HG02840 (cell line): ENCODE results near the gene STK16.

Experiments used
- ATAC-seq: cut with Tn5 transposase; IDR thresholded peaks from one replicate; pipeline ENCODE4 v1.9.1; 2021; ENCODE audit warnings: mild to moderate bottlenecking, moderate library complexity, moderate number of reproducible peaks; ENCODE audit not compliant: unreplicated experiment, low FRiP score

Gene STK16

GRCh38 chr2:219213486-219214071, 31.7 kb upstream of the STK16 start:
- no peak for ATAC-seq

DNA sequence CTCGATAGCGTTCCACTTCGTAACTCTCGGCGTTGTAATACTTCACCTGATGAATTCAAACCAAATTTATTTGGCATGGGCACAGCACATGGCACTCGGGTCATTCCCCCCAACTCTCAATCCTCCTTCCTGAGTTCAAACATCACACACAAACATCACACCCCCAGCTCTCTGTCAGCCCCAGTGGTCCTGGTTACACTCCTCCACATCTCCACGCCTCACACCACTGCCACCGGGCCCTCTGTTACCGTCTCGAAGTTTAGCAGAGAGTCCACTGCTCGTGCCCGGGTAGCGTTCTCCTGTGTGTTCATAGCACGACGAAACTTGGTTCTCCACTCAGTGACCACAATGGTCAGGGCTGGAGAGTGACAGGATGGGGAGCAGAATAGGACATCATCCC, 31.1 kb upstream of the STK16 start:
- no peak for ATAC-seq

GRCh38 chr2:219214786-219215185, 30.5 kb upstream of the STK16 start:
- no peak for ATAC-seq

DNA sequence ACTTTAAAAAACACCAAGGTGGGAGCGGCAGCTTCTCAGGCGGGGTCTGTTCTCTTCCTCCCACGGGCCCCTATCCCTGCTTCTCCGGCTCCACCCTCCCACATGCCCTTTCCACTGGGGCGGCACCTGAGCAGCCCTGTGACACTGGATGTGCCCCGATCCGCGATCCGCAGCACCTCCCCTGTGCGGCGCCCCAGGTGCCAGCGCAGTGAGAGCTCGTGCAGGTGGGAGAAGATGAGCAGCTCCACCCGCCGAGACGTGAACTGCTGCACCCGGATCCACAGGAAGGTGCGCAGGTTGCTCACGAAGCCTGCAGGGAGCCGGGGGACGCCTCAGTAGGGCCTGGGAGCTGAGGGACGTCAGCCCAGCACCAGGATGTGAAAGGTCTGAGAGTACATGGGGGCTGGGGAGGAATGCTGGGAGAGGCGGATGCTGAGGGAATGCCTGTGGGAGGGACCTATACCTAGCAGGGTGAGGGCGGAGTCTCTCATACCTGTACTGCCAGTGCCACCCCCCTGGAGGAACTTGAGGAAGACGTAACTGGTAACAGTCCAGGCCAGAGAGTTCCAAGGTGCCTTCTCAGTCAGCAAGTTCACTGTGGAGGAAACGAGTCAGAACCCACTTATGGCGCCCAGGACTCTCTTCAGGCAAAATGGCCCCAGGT, 29.3 kb upstream of the STK16 start:
- no peak for ATAC-seq

DNA sequence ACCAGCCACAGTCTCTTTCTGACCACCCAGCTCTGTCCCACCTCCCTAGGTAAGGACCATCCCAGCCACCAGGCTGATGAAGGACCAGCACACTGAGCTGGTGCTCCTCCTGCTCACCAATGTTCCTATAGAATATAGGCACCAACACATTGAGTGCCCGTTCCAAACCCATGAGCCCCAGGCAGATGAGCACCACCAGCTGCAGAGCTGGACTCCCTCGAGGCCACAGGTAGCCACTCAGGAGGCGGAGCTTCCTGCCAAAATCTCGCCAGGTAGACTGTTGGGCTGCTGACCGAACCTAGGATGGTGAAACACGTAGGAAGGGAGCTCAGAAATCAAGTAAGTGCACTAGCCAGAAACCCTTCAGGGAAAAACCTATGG, 28.8 kb upstream of the STK16 start:
- ATAC-seq, result no peak

DNA sequence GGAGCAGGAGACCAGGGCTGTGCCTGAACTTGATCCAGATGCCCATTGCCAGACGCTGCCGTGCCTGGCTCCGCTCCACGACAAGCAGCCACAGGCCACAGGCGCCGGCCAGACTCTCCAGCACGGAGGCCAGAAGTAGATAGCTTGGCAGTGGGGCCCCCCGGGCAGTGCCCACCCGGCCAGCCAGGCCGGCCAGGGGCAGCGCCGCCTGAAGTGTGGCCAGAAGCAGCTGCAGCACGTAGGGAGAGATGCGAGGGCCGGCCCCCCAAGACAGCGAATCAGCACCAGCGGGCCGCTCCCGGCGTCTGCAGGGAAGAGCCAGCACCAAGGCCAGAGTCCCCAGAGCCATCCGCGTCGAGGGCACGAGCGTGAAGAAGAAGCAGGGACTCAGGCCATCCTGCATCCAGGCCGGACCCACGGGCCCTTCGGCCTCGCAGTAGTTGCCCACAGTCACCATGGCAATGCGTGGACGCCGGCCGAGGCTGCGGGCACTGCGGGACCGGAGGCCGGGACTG, 27.0 kb upstream of the STK16 start:
- ATAC-seq, result peak; percentile 23

- ATAC-seq, result peak; percentile 75
Measured at GRCh38 chr2:219218732-219219701, 26.3 kb upstream of the STK16 start, which contains the start of gene ABCB6. Gene ABCB6, minus strand, starts transcription at chr2:219218958. Its CDS starts 285 bp downstream, at chr2:219218673.

DNA sequence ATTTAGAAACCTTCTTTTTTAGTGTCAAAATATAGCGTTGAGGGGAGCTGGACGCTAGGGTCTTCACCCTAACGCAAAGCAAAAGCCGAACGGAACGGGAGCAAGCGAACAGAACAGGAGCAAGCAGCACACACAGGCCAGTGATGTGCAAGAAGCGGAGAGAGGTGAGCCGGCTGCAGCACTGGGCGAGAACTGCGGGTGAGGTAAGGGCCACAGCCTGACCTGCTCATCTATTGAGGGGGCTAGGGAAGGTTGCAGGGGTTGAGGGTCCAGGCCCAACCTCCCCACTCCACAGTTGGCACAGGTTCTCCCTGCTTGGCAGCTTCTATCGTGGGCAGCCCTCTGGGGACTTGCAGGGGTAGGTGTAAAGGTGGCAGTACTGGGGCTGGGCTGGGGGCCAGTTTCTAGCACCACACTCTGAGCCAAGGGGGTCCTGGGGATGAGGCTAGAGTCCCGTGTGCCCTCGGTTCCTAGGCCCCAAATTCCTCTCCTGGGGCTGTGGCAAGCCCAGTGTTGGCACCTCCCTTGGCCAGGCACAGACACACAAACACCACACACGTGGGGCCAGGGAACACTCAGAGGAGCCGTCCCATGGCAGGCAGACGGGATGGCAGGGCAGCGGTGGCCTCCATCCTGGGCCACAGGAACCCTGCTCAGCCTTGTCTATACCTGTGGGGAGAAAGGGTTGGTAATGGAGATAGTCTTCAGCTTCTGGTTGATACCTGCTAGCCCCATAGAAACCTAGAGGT, 25.3 kb upstream of the STK16 start:
- ATAC-seq, result no peak

DNA sequence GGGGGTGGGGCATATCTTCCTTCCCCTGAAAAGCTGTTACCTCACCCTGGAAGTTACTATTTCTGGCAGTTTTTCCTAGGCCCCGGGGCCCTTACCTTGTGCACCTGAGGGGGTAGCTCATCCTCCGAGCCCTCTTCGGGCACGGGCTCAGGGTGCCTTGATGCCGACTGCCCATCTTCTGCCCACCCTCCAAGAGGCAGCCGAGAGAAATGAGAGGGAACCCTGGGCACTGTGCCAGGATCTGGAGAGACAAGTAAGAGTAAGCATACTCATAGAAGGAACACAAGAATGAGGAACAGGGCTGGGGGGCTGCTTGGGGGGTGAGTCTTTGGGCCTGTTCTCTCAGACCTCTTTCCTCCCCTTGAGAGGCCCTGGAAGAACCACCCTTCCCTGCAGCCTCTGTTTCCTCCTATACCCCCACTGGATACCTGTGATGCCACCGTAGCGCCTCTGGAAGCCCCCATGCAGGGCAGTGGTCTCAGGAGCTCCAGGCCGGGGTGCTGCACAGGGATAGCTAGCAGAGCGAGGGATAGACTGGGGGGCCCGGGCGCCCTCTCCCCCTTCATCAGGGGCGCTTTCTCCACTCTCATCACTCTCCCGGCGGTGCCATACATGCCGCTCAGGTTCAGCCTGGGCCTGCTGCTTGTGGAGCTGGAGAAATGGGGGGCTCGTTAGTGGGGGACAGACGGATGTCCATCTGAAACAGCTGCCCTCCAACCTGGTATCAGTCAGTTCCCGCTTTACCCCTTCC, 24.5 kb upstream of the STK16 start:
- ATAC-seq, result no peak

GRCh38 chr2:219221957-219222518, 23.2 kb upstream of the STK16 start:
- ATAC-seq, result no peak

- ATAC-seq, result no peak
Measured at GRCh38 chr2:219223831-219224610, 21.3 kb upstream of the STK16 start.

- ATAC-seq, result no peak
Measured at GRCh38 chr2:219225350-219225749, 19.9 kb upstream of the STK16 start.

DNA sequence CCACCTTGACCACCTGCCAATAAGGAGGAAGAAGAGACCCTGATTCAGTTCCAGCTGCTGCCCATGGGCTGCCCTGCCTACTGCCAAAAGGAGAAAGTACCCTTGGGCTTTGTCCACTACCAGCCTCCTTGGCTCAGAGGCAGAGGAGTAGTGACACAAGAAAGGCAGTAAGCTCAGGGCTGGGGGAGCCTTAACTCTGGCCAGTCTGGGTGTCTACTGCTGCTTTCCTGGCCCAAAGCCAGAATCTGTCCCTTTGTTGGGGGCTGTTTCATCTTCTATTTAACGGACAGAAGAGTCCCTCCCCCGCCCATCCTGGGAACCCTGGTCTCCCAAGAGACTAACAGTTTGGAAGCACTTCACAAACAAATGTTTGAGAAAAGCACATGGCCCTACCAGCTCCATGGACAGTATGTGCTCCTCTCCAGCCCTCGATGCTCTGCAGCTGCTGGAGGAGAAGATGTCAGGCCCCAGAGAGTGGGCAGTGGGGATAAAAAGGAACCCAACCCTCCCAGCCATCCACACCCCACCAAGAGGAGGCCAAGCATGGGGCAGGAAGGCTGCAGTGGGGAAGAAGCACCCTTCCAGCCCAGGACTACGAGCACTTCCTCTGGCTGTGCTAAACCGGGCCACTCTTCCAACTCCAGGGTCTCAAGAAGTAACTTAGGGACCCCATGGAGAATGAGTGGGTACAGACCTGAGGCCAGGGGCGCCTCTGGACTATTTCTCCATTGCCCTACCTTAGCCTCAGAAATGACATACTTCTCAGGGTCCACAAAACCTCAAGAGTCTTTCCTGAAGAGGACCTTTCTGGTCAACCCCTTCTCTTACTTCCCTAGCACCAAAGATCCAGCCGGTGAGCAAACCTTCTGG, 17.0 kb upstream of the STK16 start:
- no peak for ATAC-seq

- ATAC-seq, result peak; percentile 13
Measured at GRCh38 chr2:219228911-219229304, 16.4 kb upstream of the STK16 start.

DNA sequence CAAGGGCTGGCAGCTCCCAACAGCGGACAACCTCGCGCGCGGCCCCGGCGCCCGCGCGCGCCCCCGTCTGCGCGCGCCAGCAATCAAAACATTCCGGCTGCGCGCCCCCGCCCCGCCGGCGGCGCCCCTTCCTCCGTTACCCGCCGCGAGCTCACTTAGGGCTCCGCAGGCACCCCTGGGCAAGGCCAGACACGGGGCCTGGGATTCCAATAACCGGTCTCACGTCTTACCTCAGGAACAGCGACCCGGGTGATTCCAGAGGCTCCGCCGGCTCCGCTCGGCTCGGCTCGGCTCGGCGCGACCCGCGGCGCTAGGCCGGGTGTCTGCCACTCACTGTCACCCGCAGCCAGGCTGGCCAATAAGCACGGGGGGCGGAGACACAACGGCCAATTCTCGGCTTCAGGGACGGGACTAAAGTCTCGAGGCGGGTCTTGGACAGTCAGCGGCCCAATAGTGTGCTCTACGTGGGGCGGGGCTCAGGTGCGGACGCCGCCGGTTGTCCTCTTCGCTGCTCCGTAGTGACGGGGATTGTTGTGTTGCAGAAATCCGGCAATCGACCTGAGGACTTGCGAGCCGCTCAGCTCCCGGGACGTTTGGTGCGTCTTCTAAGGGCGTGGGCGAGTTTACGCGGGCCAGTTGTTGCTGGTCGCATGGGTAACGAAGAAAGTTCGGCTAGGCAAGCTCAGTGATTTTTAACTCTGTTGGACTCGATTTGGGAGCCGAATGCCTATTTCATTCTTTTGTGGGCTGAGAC, 15.8 kb upstream of the STK16 start, which contains the start of the genes ANKZF1 and ATG9A:
ANKZF1 (plus strand) TSS at position 502 of the 754 bp plus-strand sequence. CDS start 452 bp downstream, outside the sequence.
ATG9A (minus strand) TSS at position 332 of the 754 bp plus-strand sequence. CDS start 1,612 bp downstream, outside the sequence.
- peak; percentile 98 for ATAC-seq

GRCh38 chr2:219230059-219230540, 15.2 kb upstream of the STK16 start:
- ATAC-seq, result peak; percentile 4
